Neuronal stem cell (in vitro differentiated cells): ENCODE results near the gene DCP1B.

Experiments
- DNase-seq: peaks from one replicate; pipeline ENCODE4 v3.0.0-alpha.2; 2013; ENCODE audit warnings: low spot score
- H2AFZ ChIP-seq: one replicate; pipeline ENCODE4 v1.6.1; 2013; ENCODE audit warnings: mild to moderate bottlenecking, low read length, inconsistent platforms
- H2AK5ac ChIP-seq: 2 replicates; pipeline ENCODE4 v1.6.1; 2013; ENCODE audit warnings: low read depth, mild to moderate bottlenecking, inconsistent platforms, low read length, moderate library complexity, mixed read lengths
- H2BK120ac ChIP-seq: 2 replicates; pipeline ENCODE4 v1.6.1; 2013; ENCODE audit warnings: low read depth, mild to moderate bottlenecking, inconsistent platforms, low read length, moderate library complexity, mixed read lengths
- H2BK12ac ChIP-seq: one replicate; pipeline ENCODE4 v1.6.1; 2013; ENCODE audit warnings: low read length, inconsistent platforms
- H2BK15ac ChIP-seq: 2 replicates; pipeline ENCODE4 v1.6.1; 2013; ENCODE audit warnings: mild to moderate bottlenecking, low read length, inconsistent platforms, mixed read lengths
- H2BK5ac ChIP-seq: one replicate; pipeline ENCODE4 v1.6.1; 2013; ENCODE audit warnings: inconsistent platforms, mild to moderate bottlenecking, low read length, moderate library complexity
- H3K14ac ChIP-seq: one replicate; pipeline ENCODE4 v1.6.1; 2013; ENCODE audit warnings: low read length, inconsistent platforms
- H3K18ac ChIP-seq: 2 replicates; pipeline ENCODE4 v1.6.1; 2013; ENCODE audit warnings: low read length, inconsistent platforms
- H3K23ac ChIP-seq: 2 replicates; pipeline ENCODE4 v1.6.1; 2013; ENCODE audit warnings: low read depth, mild to moderate bottlenecking, mixed read lengths, low read length, inconsistent platforms; ENCODE audit not compliant: poor library complexity
- H3K27ac ChIP-seq: replicated peaks from 3 replicates; pipeline ENCODE4 v1.5.1; 2013; ENCODE audit warnings: low read length, inconsistent platforms
- H3K27me3 ChIP-seq, 3 experiments: 2 replicates each; pipeline ENCODE4 v1.6.1; 2013; ENCODE audit warnings: low read length in 3 of 3, mild to moderate bottlenecking in 2 of 3, inconsistent platforms in 1 of 3, low read depth in 1 of 3, mixed read lengths in 1 of 3, moderate library complexity in 1 of 3; ENCODE audit not compliant: control insufficient read depth in 3 of 3, insufficient read depth in 3 of 3
- H3K36me3 ChIP-seq, 2 donors: replicated peaks in 1 of 2; 2 replicates each; pipeline ENCODE4 v1.6.1; 2013; ENCODE audit warnings: low read length in 2 of 2; ENCODE audit not compliant: control insufficient read depth in 2 of 2, insufficient read depth in 2 of 2
- H3K4ac ChIP-seq: 2 replicates; pipeline ENCODE4 v1.6.1; 2013; ENCODE audit warnings: inconsistent platforms, mild to moderate bottlenecking, low read length, moderate library complexity
- H3K4me1 ChIP-seq, 2 donors: 1 replicate in 1 of 2; 2 replicates in 1 of 2; pipeline ENCODE4 v1.6.1; 2013; ENCODE audit warnings: low read length in 2 of 2, low read depth in 1 of 2; ENCODE audit not compliant: control insufficient read depth in 2 of 2, insufficient read depth in 1 of 2
- H3K4me2 ChIP-seq: one replicate; pipeline ENCODE4 v1.6.1; 2013; ENCODE audit warnings: mild to moderate bottlenecking, low read length, inconsistent platforms; ENCODE audit not compliant: insufficient read depth, poor library complexity, severe bottlenecking
- H3K4me3 ChIP-seq, 2 donors: 2 replicates each; pipeline ENCODE4 v1.5.1; 2013; ENCODE audit warnings: low read length in 2 of 2, mild to moderate bottlenecking in 2 of 2, inconsistent platforms in 1 of 2, moderate library complexity in 1 of 2
- H3K79me1 ChIP-seq: one replicate; pipeline ENCODE4 v1.6.1; 2013; ENCODE audit warnings: low read depth, mild to moderate bottlenecking, inconsistent platforms, low read length, moderate library complexity
- H3K9ac ChIP-seq: one replicate; pipeline ENCODE4 v1.6.1; 2013; ENCODE audit warnings: mild to moderate bottlenecking, low read depth, low read length, inconsistent platforms; ENCODE audit not compliant: poor library complexity
- H3K9me3 ChIP-seq, 2 donors: replicated peaks in 1 of 2; 2 replicates each; pipeline versions ENCODE3 to v1.6.1; 2013; ENCODE audit warnings: low read length in 2 of 2, mild to moderate bottlenecking in 2 of 2, inconsistent platforms in 1 of 2, low read depth in 1 of 2, mixed read lengths in 1 of 2, moderate library complexity in 1 of 2; ENCODE audit not compliant: control insufficient read depth in 2 of 2, insufficient read depth in 1 of 2
- H4K8ac ChIP-seq: one replicate; pipeline ENCODE4 v1.6.1; 2013; ENCODE audit warnings: low read depth, mild to moderate bottlenecking, inconsistent platforms, low read length, moderate library complexity
- H4K91ac ChIP-seq: one replicate; pipeline ENCODE4 v1.6.1; 2013; ENCODE audit warnings: low read length, low read depth, mild to moderate bottlenecking, inconsistent platforms; ENCODE audit not compliant: poor library complexity
- WGBS, 2 donors: extraction: QIAGEN DNeasy Blood & Tissue Kit; methylation state at CpG; one replicate each; pipeline ENCODE4 v1.1.7; 2013; ENCODE audit warnings: missing lambda C conversion rate in 2 of 2, mixed read lengths in 1 of 2; ENCODE audit not compliant: insufficient read length in 2 of 2, insufficient replicate concordance in 1 of 2; ENCODE audit errors: extremely low coverage in 2 of 2; 5-methylcytosine and 5-hydroxymethylcytosine counted together

DCP1B gene

GRCh38 chr12:1980282-1980681 is 24.0 kb downstream of the DCP1B start:
- Histone ChIP-seq H2BK120ac (no peak overlapping the region), H3K4me1 (no peaks in the 10 kb centered on the region), H3K27ac (no peak overlapping the region), H3K27me3 (no peaks in the 10 kb centered on the region), H3K9ac (no peak overlapping the region), H2BK12ac (no peak overlapping the region), H3K79me1 (no peaks in the 10 kb centered on the region), H2AK5ac (no peak overlapping the region), H3K4me2 (no peak overlapping the region), H3K36me3 (peaks cover 0 to 38% of the 10 kb centered on the region in 2 donors), H4K8ac (no peak overlapping the region), H3K18ac (no peak overlapping the region), H4K91ac (no peak overlapping the region), H3K14ac (no peak overlapping the region), H3K4ac (no peak overlapping the region), H3K23ac (no peak overlapping the region), H3K4me3 (no peak overlapping the region), H2BK5ac (no peak overlapping the region), H3K9me3 (peaks cover 0 to 17% of the 10 kb centered on the region in 2 donors), H2BK15ac (no peak overlapping the region), H2AFZ (no peak overlapping the region)
- no peak for DNase-seq
- WGBS, 2 donors: no CpG with 5 or more reads among the region's 2 CpGs

DNA sequence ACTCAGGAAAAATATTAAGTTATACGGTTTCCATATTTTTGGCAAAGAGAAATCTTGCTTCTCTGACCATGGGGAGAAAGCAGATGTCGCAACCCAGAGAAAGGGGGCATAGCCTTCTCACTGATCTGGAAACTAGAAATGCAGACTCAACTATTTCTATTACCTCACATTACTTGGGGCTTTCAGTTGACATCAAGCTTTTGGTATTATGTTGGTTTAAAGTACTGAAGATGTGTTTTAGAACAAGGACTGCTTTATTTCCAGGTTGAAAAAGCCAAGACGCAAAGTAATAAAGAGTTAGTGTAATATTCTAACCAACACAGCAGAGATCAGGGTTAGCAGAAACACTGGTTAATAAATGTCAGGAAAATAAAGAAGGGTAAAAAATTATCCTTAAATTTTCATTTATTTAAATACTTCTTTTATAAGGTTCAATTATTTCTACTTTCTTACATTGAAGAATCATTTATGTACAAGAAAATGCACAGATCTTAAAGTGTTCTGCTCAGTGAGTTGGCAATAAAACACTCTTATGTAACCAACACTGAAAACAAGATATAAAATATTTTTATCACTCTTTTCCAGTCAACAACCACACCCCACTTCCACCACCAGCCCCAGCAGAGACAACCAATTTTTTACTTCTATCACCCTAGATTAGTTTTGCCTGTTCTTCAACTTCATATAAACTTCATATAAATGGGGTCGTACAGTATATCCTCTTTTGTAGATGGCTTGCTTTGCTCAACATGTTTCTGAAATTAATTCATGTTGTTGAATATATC is 26.0 kb downstream of the DCP1B start:
- Histone ChIP-seq H4K8ac (no peak overlapping the region), H2AK5ac (no peak overlapping the region), H3K27ac (no peak overlapping the region), H3K9me3 (no peaks in the 10 kb centered on the region), H3K36me3 (peaks cover 0 to 19% of the 10 kb centered on the region in 2 donors), H2BK12ac (no peak overlapping the region), H3K4me3 (no peak overlapping the region), H3K23ac (no peak overlapping the region), H2BK5ac (no peak overlapping the region), H3K79me1 (no peaks in the 10 kb centered on the region), H3K4me1 (no peaks in the 10 kb centered on the region), H4K91ac (no peak overlapping the region), H3K4ac (no peak overlapping the region), H3K4me2 (no peak overlapping the region), H2BK15ac (no peak overlapping the region), H3K27me3 (no peaks in the 10 kb centered on the region), H3K14ac (no peak overlapping the region), H2AFZ (no peak overlapping the region), H3K9ac (no peak overlapping the region), H2BK120ac (no peak overlapping the region), H3K18ac (no peak overlapping the region)
- WGBS, 2 donors: no CpG with 5 or more reads among the region's 4 CpGs
- no peak for DNase-seq

DNA sequence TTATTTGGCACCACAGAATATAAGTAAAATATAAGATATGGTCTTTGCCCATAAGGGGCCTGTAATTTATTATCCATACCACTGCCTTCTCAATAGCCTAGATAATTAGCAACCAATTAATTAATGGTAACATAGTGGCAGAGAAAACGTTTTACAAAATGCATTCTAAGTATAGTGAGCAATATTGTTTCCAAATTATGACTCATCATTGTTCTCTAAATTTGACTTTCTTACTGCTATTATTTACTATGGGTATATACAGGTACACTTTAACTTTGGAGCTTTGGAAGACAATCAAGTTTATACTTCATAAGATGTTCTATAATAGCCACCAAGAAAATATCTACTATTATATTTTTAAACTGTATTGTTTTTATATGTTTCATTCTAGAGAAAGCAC is 26.7 kb downstream of the DCP1B start:
- no peak overlapping the region for H3K27ac ChIP-seq
- no CpG with 5 or more reads among the region's 1 CpG for WGBS, 2 donors

GRCh38 chr12:1977109-1977508 is 27.1 kb downstream of the DCP1B start:
- no peak overlapping the region for H4K8ac ChIP-seq
- H3K4me3 ChIP-seq: no peak overlapping the region
- no peak for DNase-seq
- H3K18ac ChIP-seq: no peak overlapping the region
- no peak overlapping the region for H3K9ac ChIP-seq
- no peak overlapping the region for H2AFZ ChIP-seq
- no peak overlapping the region for H3K4ac ChIP-seq
- no peaks in the 10 kb centered on the region for H3K9me3 ChIP-seq
- H3K4me2 ChIP-seq: no peak overlapping the region
- no peak overlapping the region for H2BK15ac ChIP-seq
- no peak overlapping the region for H2BK120ac ChIP-seq
- no peak overlapping the region for H2BK12ac ChIP-seq
- H3K27me3 ChIP-seq: no peaks in the 10 kb centered on the region
- no peaks in the 10 kb centered on the region for H3K79me1 ChIP-seq
- H3K4me1 ChIP-seq: peaks cover 0 to 4% of the 10 kb centered on the region in 2 donors
- H3K36me3 ChIP-seq: peaks cover 0 to 16% of the 10 kb centered on the region in 2 donors
- H2AK5ac ChIP-seq: no peak overlapping the region
- WGBS, 2 donors: no CpG with 5 or more reads among the region's 6 CpGs
- no peak overlapping the region for H3K14ac ChIP-seq
- H2BK5ac ChIP-seq: no peak overlapping the region
- H3K23ac ChIP-seq: no peak overlapping the region
- H3K27ac ChIP-seq: no peak overlapping the region
- H4K91ac ChIP-seq: no peak overlapping the region

More for the DNA sequence above, 26.7 kb downstream of the DCP1B start:
- Histone ChIP-seq H2BK120ac (no peak overlapping the region), H2BK15ac (no peak overlapping the region), H3K36me3 (peaks cover 0 to 16% of the 10 kb centered on the region in 2 donors), H3K4me1 (peaks cover 0 to 4% of the 10 kb centered on the region in 2 donors), H3K23ac (no peak overlapping the region), H3K9me3 (no peaks in the 10 kb centered on the region), H3K27me3 (no peaks in the 10 kb centered on the region), H4K8ac (no peak overlapping the region), H2AK5ac (no peak overlapping the region), H3K18ac (no peak overlapping the region), H3K4me2 (no peak overlapping the region), H2BK12ac (no peak overlapping the region), H3K4ac (no peak overlapping the region), H2BK5ac (no peak overlapping the region), H3K14ac (no peak overlapping the region), H3K4me3 (no peak overlapping the region), H3K9ac (no peak overlapping the region), H2AFZ (no peak overlapping the region), H3K79me1 (no peaks in the 10 kb centered on the region), H4K91ac (no peak overlapping the region)
- DNase-seq: no peak
